ENCODE data around the gene TNFSF10.

TNFSF10 gene

GRCh38 chr3:172456404-172456803 lies 66.8 kb downstream of the TNFSF10 start:
- Histone ChIP-seq H3K9me3 (ENCODE audit: low read length) (no peaks in the 10 kb centered on the region), H3K9ac (ENCODE audit: low read length) (no peak overlapping the region), H2AFZ (ENCODE audit: low read length) (no peak overlapping the region), H3K36me3 (ENCODE audit: insufficient read depth, low read length) (no peaks in the 10 kb centered on the region), H3K4me2 (ENCODE audit: low read length) (no peak overlapping the region), H3K9me2 (ENCODE audit: low read depth, low read length) (no peaks in the 10 kb centered on the region), H3K27ac (ENCODE audit: low read depth, low read length, poor library complexity, severe bottlenecking) (no peak overlapping the region), H4K20me1 (ENCODE audit: insufficient read depth, low read length) (no peaks in the 10 kb centered on the region), H3K79me2 (ENCODE audit: insufficient read depth, low read length) (no peaks in the 10 kb centered on the region), H3K4me1 (ENCODE audit: insufficient read depth, low read length, severe bottlenecking) (no peaks in the 10 kb centered on the region), H3K27me3 (ENCODE audit: insufficient read depth, low read length) (no peaks in the 10 kb centered on the region), H3K4me3 (ENCODE audit: low read depth, low read length, poor library complexity, severe bottlenecking) (no peak overlapping the region), H3F3A (ENCODE audit: insufficient read depth, low read length) (no peaks in the 10 kb centered on the region)
- TF ChIP-seq EZH2 (IDR thresholded peaks at IDR 0.05; ENCODE audit: borderline replicate concordance, low read length) (no peak), CTCF (IDR thresholded peaks at IDR 0.05; ENCODE audit: low read length) (no peak)

All from OCI-LY1 (cell line).